Sigmoid colon (tissue), 7 donors: Measurements from ENCODE around the gene B4GALT3. TPM values are rescaled to one million over a fixed set of nuclear protein-coding genes. Genes with fewer than 3 reads are reported as not detected.

Experiments
- DNase-seq: peaks from one replicate; pipeline ENCODE4 v3.0.0-alpha.2; 2019
- H3K27ac ChIP-seq, 4 donors: fragments of 200-600 bp; sonication (generic); one replicate each; pipeline ENCODE4 v1.5.1; 2016 to 2019; ENCODE audit warnings: mild to moderate bottlenecking in 1 of 4
- H3K27me3 ChIP-seq, 3 donors: fragments of 200-600 bp; sonication (generic); one replicate each; pipeline ENCODE4 v1.5.1; 2019; ENCODE audit warnings: mild to moderate bottlenecking in 1 of 3
- H3K36me3 ChIP-seq, 4 donors: fragments of 200-600 bp; sonication (generic); one replicate each; pipeline ENCODE4 v1.5.1; 2016 to 2019
- H3K4me1 ChIP-seq, 4 donors: fragments of 200-600 bp; sonication (generic); one replicate each; pipeline ENCODE4 v1.5.1; 2017 to 2019
- H3K4me3 ChIP-seq, 4 donors: fragments of 200-600 bp; sonication (generic); one replicate each; pipeline ENCODE4 v1.5.1; 2017 to 2019; ENCODE audit warnings: mild to moderate bottlenecking in 2 of 4, moderate library complexity in 1 of 4
- H3K9me3 ChIP-seq, 4 donors: fragments of 200-600 bp in 3 of 4; sonication (generic) in 3 of 4; one replicate each; pipeline versions ENCODE4 v1.5.1 to v1.6.1; 2013 to 2019
- CTCF ChIP-seq, 4 experiments: fragments of 450-650 bp in 3 of 4; fragments of 200-600 bp in 1 of 4; IDR thresholded peaks; one replicate each; pipeline ENCODE4 v1.5.1; 2016 to 2019; ENCODE audit warnings: antibody characterized with exemption in 4 of 4, mild to moderate bottlenecking in 3 of 4, moderate library complexity in 2 of 4
- EP300 ChIP-seq, 4 donors: sonication (generic); formaldehyde crosslinking; IDR thresholded peaks; one replicate each; pipeline ENCODE4 v1.6.1; 2017; ENCODE audit warnings: antibody characterized with exemption in 4 of 4
- POLR2A ChIP-seq, 2 donors: fragments of 450-650 bp; IDR thresholded peaks; one replicate each; pipeline ENCODE4 v1.6.1; 2016; ENCODE audit warnings: antibody characterized with exemption in 2 of 2, mild to moderate bottlenecking in 2 of 2, moderate library complexity in 2 of 2
- POLR2AphosphoS5 ChIP-seq, 4 donors: sonication (generic); formaldehyde crosslinking; IDR thresholded peaks; one replicate each; pipeline ENCODE4 v1.6.1; 2017; ENCODE audit warnings: antibody characterized with exemption in 4 of 4
- WGBS, 2 donors: extraction: QIAGEN DNeasy Blood & Tissue Kit; methylation state at CpG; one replicate each; pipeline ENCODE4 v1.1.7; 2013; 5-methylcytosine and 5-hydroxymethylcytosine counted together
- intact Hi-C: fragments of 100-400 bp; cut with DNase I; formaldehyde crosslinking; loops from one replicate; pipeline ENCODE4 v1.15.1; 2023
- polyA plus RNA-seq, 3 donors: library from polyadenylated mRNA; stranded (reverse); fragments of 200-250 nt; gene quantifications; one replicate each; pipeline ENCODE4 v1.2.3, GENCODE V29; 2013
- total RNA-seq, 4 donors: library from RNA; depleted of rRNA; stranded (reverse); fragments of >200 nt; gene quantifications; one replicate each; pipeline ENCODE4 v1.1.0, GENCODE V29; 2016
- donor health status: healthy with polysubstance abuse.
- donor health status: Bipolar disorder and iron deficiency.
- donor health status: healthy.

The B4GALT3 gene
- total and polyA plus RNA-seq, 7 donors = 10.7 to 33.4 (median 16.8) TPM

- DNase-seq = peak; percentile 96
- Histone ChIP-seq H3K4me3 (peak within 1 kb of the TSS; percentile 82 to 97 (median 93)), H3K4me1 (peaks cover 0 to 42% (median 39%) of the 10 kb centered on the region in 4 donors), H3K9me3 (no peaks in the 10 kb centered on the region), H3K36me3 (peaks cover 0 to 50% (median 9%) of the 10 kb centered on the region in 4 donors), H3K27ac (peak within 1 kb of the TSS; percentile 86 to 93 (median 90)), H3K27me3 (no peaks in the 10 kb centered on the region)
- intact Hi-C loops = loop anchor here (2.0 to 5.0 kb wide), 2 partner anchors 26 to 42 kb away; partner anchors contain the start of genes DEDD, NIT1 and PFDN2
- 1 to 3% methylated on average over 60 of the region's 60 CpGs for WGBS, 2 donors
- TF ChIP-seq POLR2A (IDR thresholded peaks at IDR 0.05) (peak; percentile 47 to 52), POLR2AphosphoS5 (IDR thresholded peaks at IDR 0.05) (peak in 3 of 4 donors; percentile 50 to 78 (median 71)), CTCF (IDR thresholded peaks at IDR 0.05) (peak in 2 of 4 experiments; percentile 17 to 32), EP300 (IDR thresholded peaks at IDR 0.05) (no peak)
Observed at GRCh38 chr1:161159087-161159912, 18.0 kb downstream of the B4GALT3 start, which contains the start of gene USP21. USP21 (plus strand) TSS chr1:161159500; CDS start chr1:161160641, 1,141 bp downstream.

GRCh38 chr1:161158316-161159010 is 18.8 kb downstream of the B4GALT3 start:
- whole genome bisulfite sequencing, 2 donors = 52 to 66% methylated on average over 9 of the region's 9 CpGs
- peaks cover 0 to 43% (median 39%) of the 10 kb centered on the region in 4 donors for H3K4me1 ChIP-seq
- H3K9me3 ChIP-seq = no peaks in the 10 kb centered on the region
- H3K36me3 ChIP-seq = peaks cover 0 to 42% (median 7%) of the 10 kb centered on the region in 4 donors
- peak overlapping the region; percentile 86 to 93 (median 90) for H3K27ac ChIP-seq
- TF ChIP-seq EP300 (IDR thresholded peaks at IDR 0.05) = no peak
- TF ChIP-seq POLR2A (IDR thresholded peaks at IDR 0.05) = no peak
- no peak for TF ChIP-seq POLR2AphosphoS5 (IDR thresholded peaks at IDR 0.05)
- no peak for TF ChIP-seq CTCF (IDR thresholded peaks at IDR 0.05)
- no peaks in the 10 kb centered on the region for H3K27me3 ChIP-seq
- DNase-seq = no peak
- peak overlapping the region in 3 of 4 donors; percentile 82 to 96 (median 90) for H3K4me3 ChIP-seq
- intact Hi-C loops = loop anchor here (2.0 to 5.0 kb wide), 2 partner anchors 26 to 41 kb away; partner anchors contain the start of genes DEDD, NIT1 and PFDN2

DNA sequence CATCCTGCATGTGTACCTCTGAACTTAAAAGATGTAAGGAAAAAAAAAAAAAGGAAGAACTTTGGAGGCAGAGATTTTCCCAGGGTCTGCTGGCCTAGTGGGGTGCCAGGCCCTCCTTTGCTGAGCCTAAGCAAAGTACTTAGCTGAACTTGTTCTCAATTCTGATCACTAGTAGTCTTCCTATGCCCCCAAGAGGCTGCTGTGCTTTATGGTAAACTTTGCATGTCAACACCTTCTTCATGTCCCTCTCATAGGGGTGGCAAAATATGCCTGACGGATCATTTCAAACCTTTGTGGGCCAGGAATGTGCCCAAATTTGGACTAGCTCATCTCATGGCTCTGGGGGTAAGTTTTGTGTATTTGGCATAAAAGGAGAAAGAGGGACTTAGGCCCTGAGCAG is 19.4 kb downstream of the B4GALT3 start:
- Histone ChIP-seq H3K36me3 (peaks cover 0 to 36% (median 5%) of the 10 kb centered on the region in 4 donors), H3K27me3 (no peaks in the 10 kb centered on the region), H3K9me3 (no peaks in the 10 kb centered on the region), H3K4me1 (peaks cover 0 to 44% (median 41%) of the 10 kb centered on the region in 4 donors), H3K27ac (no peak overlapping the region), H3K4me3 (no peak overlapping the region)
- DNase-seq = no peak
- intact Hi-C loops = loop anchor here (2.0 to 5.0 kb wide), 2 partner anchors 25 to 41 kb away; partner anchors contain the start of genes DEDD, NIT1 and PFDN2
- 92 to 93% methylated on average over 1 of the region's 1 CpG for WGBS, 2 donors
- TF ChIP-seq EP300 (IDR thresholded peaks at IDR 0.05) = no peak
- TF ChIP-seq CTCF (IDR thresholded peaks at IDR 0.05) = no peak
- TF ChIP-seq POLR2AphosphoS5 (IDR thresholded peaks at IDR 0.05) = no peak
- TF ChIP-seq POLR2A (IDR thresholded peaks at IDR 0.05) = no peak

- 0 to 1% methylated on average over 33 of the region's 33 CpGs for WGBS, 2 donors
- peak; percentile 88 for DNase-seq
- intact Hi-C loops = no loop called here
Observed at GRCh38 chr1:161153682-161154337, 23.5 kb downstream of the B4GALT3 start, which contains the start of gene UFC1. UFC1 (plus strand) TSS chr1:161153978; CDS start chr1:161153998, 20 bp downstream.

More at GRCh38 chr1:161153682-161154337, 23.5 kb downstream of the B4GALT3 start, which contains the start of gene UFC1:
- no peak for TF ChIP-seq CTCF (IDR thresholded peaks at IDR 0.05)
- peak; percentile 25 to 61 (median 46) for TF ChIP-seq POLR2AphosphoS5 (IDR thresholded peaks at IDR 0.05)
- no peak for TF ChIP-seq POLR2A (IDR thresholded peaks at IDR 0.05)
- TF ChIP-seq EP300 (IDR thresholded peaks at IDR 0.05) = no peak
- Histone ChIP-seq H3K4me3 (peak within 1 kb of the TSS; percentile 58 to 77 (median 76)), H3K27ac (peak within 1 kb of the TSS; percentile 83 to 93 (median 90)), H3K27me3 (no peaks in the 10 kb centered on the region), H3K36me3 (peaks cover 0 to 18% (median 0%) of the 10 kb centered on the region in 4 donors), H3K9me3 (no peaks in the 10 kb centered on the region), H3K4me1 (peaks cover 0 to 18% (median 14%) of the 10 kb centered on the region in 4 donors)
